Cardiac muscle cell (in vitro differentiated cells and primary cell): ENCODE results near the gene CCNG2. TPM values are rescaled to one million over a fixed set of nuclear protein-coding genes. Genes with fewer than 3 reads are reported as not detected.

Source experiments
- polyA plus RNA-seq: library from polyadenylated mRNA; unstranded; fragments of >200 nt; fragmentation: Nextera tagmentation; extraction: Ambion mirVana; gene quantifications from 2 replicates; pipeline ENCODE4 v1.2.1, GENCODE V29; 2016
- total RNA-seq: library from RNA; depleted of rRNA; stranded (reverse); fragments of >200 nt; gene quantifications from 2 replicates; pipeline ENCODE4 v1.2.3, GENCODE V29; 2016

The CCNG2 gene
- total and polyA plus RNA-seq, 2 experiments from 2014 or later, result 15.0 to 18.3 TPM

Other genes starting within 250 kb of the CCNG2 start
- gene SEPTIN11, start 207.5 kb upstream of the CCNG2 start, total RNA-seq, result 34.5 and 84.6 TPM in 2 replicates
- 41.3 and 56.6 TPM in 2 replicates for gene SEPTIN11, start 207.5 kb upstream of the CCNG2 start, polyA plus RNA-seq
- gene CCNI, start 81.2 kb upstream of the CCNG2 start, total RNA-seq, result 115 and 129 TPM in 2 replicates
- 140 and 182 TPM in 2 replicates for gene CCNI, start 81.2 kb upstream of the CCNG2 start, polyA plus RNA-seq